Erythroblast (primary cell): ENCODE results near the gene CCL15.

ENCODE experiments used
- GATA1 ChIP-seq: IDR thresholded peaks from 2 replicates; pipeline ENCODE4 v1.6.1; 2011; ENCODE audit warnings: low read depth, mild to moderate bottlenecking, control low read depth, low read length, moderate library complexity
- POLR2A ChIP-seq: IDR thresholded peaks from 2 replicates; pipeline ENCODE4 v1.6.1; 2011; ENCODE audit warnings: mild to moderate bottlenecking, low read length

DNA sequence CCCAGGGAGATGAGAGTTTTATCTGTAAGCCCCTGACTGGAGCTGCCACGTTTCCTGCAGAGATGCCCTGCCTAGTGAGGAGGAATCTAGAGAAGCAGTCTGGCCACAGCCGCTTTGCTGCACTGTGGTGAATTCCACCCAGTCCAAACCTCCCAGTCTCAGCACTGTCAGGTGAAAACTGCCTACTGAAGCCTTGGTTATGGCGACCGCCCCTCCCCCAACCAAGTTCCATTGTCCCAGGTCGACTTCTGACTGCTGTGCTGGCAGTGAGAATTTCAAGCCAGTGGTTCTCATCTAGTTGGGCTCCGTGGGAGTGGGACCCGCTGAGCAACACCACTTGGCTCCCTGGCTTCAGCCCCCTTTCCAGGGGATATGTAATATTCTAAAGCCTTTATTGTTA is 47.6 kb downstream of the CCL15 start:
- TF ChIP-seq POLR2A = no peak
- TF ChIP-seq GATA1 = no peak
